ENCODE data around the gene SWAP70.
A peak's percentile ranks its signal among the peaks of the same experiment; 100 is the strongest.

Gene SWAP70

GRCh38 chr11:9753021-9753420 is 89.1 kb downstream of the SWAP70 start:
- DNase-seq (ENCODE audit: low read depth in 2 of 2), result peak in 1 of 2 donors; percentile 5

- DNase-seq (ENCODE audit: low read depth in 2 of 2), result no peak
Measured at GRCh38 chr11:9754010-9754471, 90.2 kb downstream of the SWAP70 start.

- DNase-seq (ENCODE audit: low read depth in 2 of 2), result no peak
Measured at GRCh38 chr11:9755561-9756185, 91.8 kb downstream of the SWAP70 start.

GRCh38 chr11:9756461-9756860 is 92.6 kb downstream of the SWAP70 start:
- no peak for DNase-seq (ENCODE audit: low read depth in 2 of 2)

GRCh38 chr11:9756878-9757277 is 93.0 kb downstream of the SWAP70 start:
- DNase-seq (ENCODE audit: low read depth in 2 of 2), result no peak

GRCh38 chr11:9757809-9758636 is 94.1 kb downstream of the SWAP70 start:
- DNase-seq (ENCODE audit: low read depth in 2 of 2), result peak; percentile 89 to 91

GRCh38 chr11:9758637-9759518 is 95.0 kb downstream of the SWAP70 start:
- peak; percentile 38 to 42 for DNase-seq (ENCODE audit: low read depth in 2 of 2)

GRCh38 chr11:9759519-9760192 is 95.8 kb downstream of the SWAP70 start:
- peak; percentile 87 to 93 for DNase-seq (ENCODE audit: low read depth in 2 of 2)

- DNase-seq (ENCODE audit: low read depth in 2 of 2), result no peak
Measured at GRCh38 chr11:9760193-9760575, 96.3 kb downstream of the SWAP70 start.

GRCh38 chr11:9761441-9761945 is 97.6 kb downstream of the SWAP70 start:
- DNase-seq (ENCODE audit: low read depth in 2 of 2), result no peak

GRCh38 chr11:9762531-9762930 is 98.7 kb downstream of the SWAP70 start:
- DNase-seq (ENCODE audit: low read depth in 2 of 2), result no peak

- DNase-seq (ENCODE audit: low read depth in 2 of 2), result no peak
Measured at GRCh38 chr11:9763301-9763700, 99.4 kb downstream of the SWAP70 start.

GRCh38 chr11:9765320-9766101 is 101.6 kb downstream of the SWAP70 start:
- no peak for DNase-seq (ENCODE audit: low read depth in 2 of 2)

- DNase-seq (ENCODE audit: low read depth in 2 of 2), result no peak
Measured at GRCh38 chr11:9769621-9770020, 105.7 kb downstream of the SWAP70 start.

GRCh38 chr11:9771071-9771511 is 107.2 kb downstream of the SWAP70 start:
- DNase-seq (ENCODE audit: low read depth in 2 of 2), result no peak

GRCh38 chr11:9772218-9772617 is 108.3 kb downstream of the SWAP70 start:
- DNase-seq (ENCODE audit: low read depth in 2 of 2), result no peak

GRCh38 chr11:9773524-9773923 is 109.6 kb downstream of the SWAP70 start:
- DNase-seq (ENCODE audit: low read depth in 2 of 2), result no peak

- no peak for DNase-seq (ENCODE audit: low read depth in 2 of 2)
Measured at GRCh38 chr11:9774109-9774508, 110.2 kb downstream of the SWAP70 start.

GRCh38 chr11:9774591-9775397 is 110.9 kb downstream of the SWAP70 start:
- DNase-seq (ENCODE audit: low read depth in 2 of 2), result no peak

- DNase-seq (ENCODE audit: low read depth in 2 of 2), result no peak
Measured at GRCh38 chr11:9775398-9775779, 111.5 kb downstream of the SWAP70 start.

All from stimulated activated CD8-positive, alpha-beta memory T cell treated with anti-CD3 and anti-CD28 coated beads, Interleukin-15, amount 100 ng/mL, for 48 hours (primary cell).